HepG2 (cell line): ENCODE data around the gene MAFF. TPM values are rescaled to one million over a fixed set of nuclear protein-coding genes. Genes with fewer than 3 reads are reported as not detected.

Experiments used
- AGO2 ChIP-seq: fragments of 200-400 bp; formaldehyde crosslinking; optimal IDR thresholded peaks from 2 replicates; pipeline ENCODE3; 2017; ENCODE audit warnings: mild to moderate bottlenecking, low read depth, low read length, moderate library complexity
- KAT8 ChIP-seq: IDR thresholded peaks from 2 replicates; pipeline ENCODE4 v1.6.1; 2016; ENCODE audit warnings: missing genetic modification reagents, missing compliant biosample characterization
- KDM2A ChIP-seq: sonication (generic); formaldehyde crosslinking; IDR thresholded peaks from 2 replicates; pipeline ENCODE4 v1.4.0; 2020; ENCODE audit warnings: low read depth, missing genetic modification reagents, borderline replicate concordance
- MEIS2 ChIP-seq: sonication (generic); formaldehyde crosslinking; IDR thresholded peaks from 2 replicates; pipeline ENCODE4 v1.9.0; 2021; ENCODE audit warnings: mild to moderate bottlenecking, missing genetic modification reagents
- NRL ChIP-seq: sonication (generic); formaldehyde crosslinking; IDR thresholded peaks from 2 replicates; pipeline ENCODE4 v1.5.0; 2020; ENCODE audit warnings: missing genetic modification reagents, mild to moderate bottlenecking, moderate library complexity, borderline replicate concordance
- PAX8 ChIP-seq: sonication (generic); formaldehyde crosslinking; IDR thresholded peaks from 2 replicates; pipeline ENCODE4 v1.8.0; 2022; ENCODE audit warnings: mild to moderate bottlenecking, missing genetic modification reagents, borderline replicate concordance
- RBFOX2 ChIP-seq: fragments of 200-400 bp; formaldehyde crosslinking; IDR thresholded peaks from 2 replicates; pipeline ENCODE4 v1.6.1; 2017; ENCODE audit warnings: low read depth, mild to moderate bottlenecking, low read length
- SMC3 ChIP-seq: IDR thresholded peaks from 2 replicates; pipeline ENCODE4 v1.6.1; 2011; ENCODE audit warnings: low read length, improper control_type of control experiment
- YY1 ChIP-seq: IDR thresholded peaks from 2 replicates; pipeline ENCODE4 v1.6.1; 2011; ENCODE audit warnings: low read length, low read depth, moderate library complexity, mild to moderate bottlenecking; ENCODE audit not compliant: insufficient read depth, insufficient replicate concordance
- ZFP41 ChIP-seq: sonication (generic); formaldehyde crosslinking; IDR thresholded peaks from 2 replicates; pipeline ENCODE4 v1.4.0; 2020; ENCODE audit warnings: mild to moderate bottlenecking, missing genetic modification reagents, borderline replicate concordance
- ZNF33B ChIP-seq: sonication (generic); formaldehyde crosslinking; IDR thresholded peaks from 2 replicates; pipeline ENCODE4 v1.5.1; 2020; ENCODE audit warnings: mild to moderate bottlenecking, missing genetic modification reagents
- ZNF883 ChIP-seq: sonication (generic); formaldehyde crosslinking; IDR thresholded peaks from 2 replicates; pipeline ENCODE4 v1.5.1; 2020; ENCODE audit warnings: mild to moderate bottlenecking, missing genetic modification reagents; ENCODE audit errors: not compliant biosample characterization
- ZSCAN31 ChIP-seq: sonication (generic); formaldehyde crosslinking; IDR thresholded peaks from 2 replicates; pipeline ENCODE4 v1.5.0; 2020; ENCODE audit warnings: low read depth, mild to moderate bottlenecking, missing genetic modification reagents
- polyA plus RNA-seq, 8 experiments: library from polyadenylated mRNA; depleted of rRNA in 3 of 8; stranded (reverse) in 7 of 8; unstranded in 1 of 8; fragments of >200 nt; fragmentation: Illumina TruSeq in 4 of 8; extraction: Trizol in 4 of 8; gene quantifications; 2 replicates each; pipeline versions ENCODE4 v1.2.1 to v1.2.3, GENCODE V29; 2011 to 2016; ENCODE audit warnings: low read depth in 4 of 8, missing spikeins in 1 of 8, mixed read lengths in 1 of 8; ENCODE audit not compliant: insufficient read depth in 1 of 8
- total RNA-seq, 5 experiments: library from RNA; depleted of rRNA; stranded (reverse); fragments of >200 nt; fragmentation: Illumina TruSeq; extraction: Trizol; gene quantifications; 2 replicates each; pipeline ENCODE4 v1.2.3, GENCODE V29; 2016; ENCODE audit warnings: low read depth in 1 of 5
- TF ChIP-seq, protein P1 (sequence below): sonication (generic); formaldehyde crosslinking; IDR thresholded peaks from 2 replicates; pipeline ENCODE4 v1.5.0; 2020; ENCODE audit warnings: mild to moderate bottlenecking, missing genetic modification reagents
- TF ChIP-seq, protein P2 (sequence below): sonication (generic); formaldehyde crosslinking; IDR thresholded peaks from 2 replicates; pipeline ENCODE4 v1.9.0; 2021; ENCODE audit warnings: missing genetic modification reagents, borderline replicate concordance
- TF ChIP-seq, protein P3 (sequence below): sonication (generic); formaldehyde crosslinking; IDR thresholded peaks from 2 replicates; pipeline ENCODE4 v1.5.0; 2020; ENCODE audit warnings: mild to moderate bottlenecking, missing genetic modification reagents, borderline replicate concordance
- TF ChIP-seq, protein P4 (sequence below): sonication (generic); formaldehyde crosslinking; IDR thresholded peaks from 2 replicates; pipeline ENCODE4 v1.5.0; 2020; ENCODE audit warnings: missing genetic modification reagents, mild to moderate bottlenecking, borderline replicate concordance

The MAFF gene
- total and polyA plus RNA-seq, 2 of the 13 experiments (the other 11 are each of a cell fraction or from before 2014, with no cell fraction given): 5.4 to 14.3 TPM

DNA sequence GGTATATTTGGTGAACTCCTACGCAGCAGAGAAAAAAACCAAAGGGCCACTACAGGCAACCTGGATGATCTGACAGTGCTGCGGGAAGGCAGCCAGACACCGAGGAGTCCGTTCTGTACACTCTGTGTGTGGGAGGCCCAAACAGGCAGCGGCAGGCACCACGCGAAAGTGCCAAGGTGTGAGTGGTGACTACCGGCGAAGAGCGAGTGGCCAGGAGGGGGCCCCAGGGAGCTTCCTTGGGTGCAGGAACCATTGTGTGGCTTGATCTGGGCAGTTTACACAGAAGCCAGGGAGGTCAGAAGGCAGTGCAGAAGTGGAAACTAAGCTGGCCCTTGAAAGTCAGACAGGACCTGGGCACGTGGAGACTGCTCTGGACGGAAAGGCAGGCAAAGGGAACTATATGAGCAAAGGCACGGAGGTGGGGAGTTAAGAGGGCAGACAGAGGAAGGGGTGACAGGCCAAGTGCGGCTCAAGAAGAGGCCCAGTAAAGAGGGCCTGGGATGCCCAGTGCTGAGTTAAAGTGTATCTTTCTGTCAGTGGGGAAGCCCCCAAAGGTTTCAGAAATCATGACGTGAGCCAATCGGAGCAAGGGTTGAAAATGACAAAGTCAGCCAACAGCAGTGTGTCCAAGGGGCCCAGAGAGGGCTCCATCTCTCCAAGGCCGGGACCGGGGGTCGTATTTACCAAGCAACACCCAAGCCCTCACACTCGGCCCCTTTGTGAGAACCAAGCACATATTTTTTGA lies 60.4 kb downstream of the MAFF start (continued):
- TF ChIP-seq, protein P1, sequence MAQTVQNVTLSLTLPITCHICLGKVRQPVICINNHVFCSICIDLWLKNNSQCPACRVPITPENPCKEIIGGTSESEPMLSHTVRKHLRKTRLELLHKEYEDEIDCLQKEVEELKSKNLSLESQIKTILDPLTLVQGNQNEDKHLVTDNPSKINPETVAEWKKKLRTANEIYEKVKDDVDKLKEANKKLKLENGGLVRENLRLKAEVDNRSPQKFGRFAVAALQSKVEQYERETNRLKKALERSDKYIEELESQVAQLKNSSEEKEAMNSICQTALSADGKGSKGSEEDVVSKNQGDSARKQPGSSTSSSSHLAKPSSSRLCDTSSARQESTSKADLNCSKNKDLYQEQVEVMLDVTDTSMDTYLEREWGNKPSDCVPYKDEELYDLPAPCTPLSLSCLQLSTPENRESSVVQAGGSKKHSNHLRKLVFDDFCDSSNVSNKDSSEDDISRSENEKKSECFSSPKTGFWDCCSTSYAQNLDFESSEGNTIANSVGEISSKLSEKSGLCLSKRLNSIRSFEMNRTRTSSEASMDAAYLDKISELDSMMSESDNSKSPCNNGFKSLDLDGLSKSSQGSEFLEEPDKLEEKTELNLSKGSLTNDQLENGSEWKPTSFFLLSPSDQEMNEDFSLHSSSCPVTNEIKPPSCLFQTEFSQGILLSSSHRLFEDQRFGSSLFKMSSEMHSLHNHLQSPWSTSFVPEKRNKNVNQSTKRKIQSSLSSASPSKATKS (CRISPR knock-in tag): no peak
- no peak for TF ChIP-seq ZNF883 (CRISPR knock-in tag)
- TF ChIP-seq, protein P2, sequence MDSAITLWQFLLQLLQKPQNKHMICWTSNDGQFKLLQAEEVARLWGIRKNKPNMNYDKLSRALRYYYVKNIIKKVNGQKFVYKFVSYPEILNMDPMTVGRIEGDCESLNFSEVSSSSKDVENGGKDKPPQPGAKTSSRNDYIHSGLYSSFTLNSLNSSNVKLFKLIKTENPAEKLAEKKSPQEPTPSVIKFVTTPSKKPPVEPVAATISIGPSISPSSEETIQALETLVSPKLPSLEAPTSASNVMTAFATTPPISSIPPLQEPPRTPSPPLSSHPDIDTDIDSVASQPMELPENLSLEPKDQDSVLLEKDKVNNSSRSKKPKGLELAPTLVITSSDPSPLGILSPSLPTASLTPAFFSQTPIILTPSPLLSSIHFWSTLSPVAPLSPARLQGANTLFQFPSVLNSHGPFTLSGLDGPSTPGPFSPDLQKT: no peak
- no peak for TF ChIP-seq MEIS2 (CRISPR knock-in tag)
- peak; percentile 46 for TF ChIP-seq YY1
- TF ChIP-seq KAT8 (CRISPR knock-in tag): no peak
- TF ChIP-seq SMC3: peak; percentile 74
- TF ChIP-seq, protein P3, sequence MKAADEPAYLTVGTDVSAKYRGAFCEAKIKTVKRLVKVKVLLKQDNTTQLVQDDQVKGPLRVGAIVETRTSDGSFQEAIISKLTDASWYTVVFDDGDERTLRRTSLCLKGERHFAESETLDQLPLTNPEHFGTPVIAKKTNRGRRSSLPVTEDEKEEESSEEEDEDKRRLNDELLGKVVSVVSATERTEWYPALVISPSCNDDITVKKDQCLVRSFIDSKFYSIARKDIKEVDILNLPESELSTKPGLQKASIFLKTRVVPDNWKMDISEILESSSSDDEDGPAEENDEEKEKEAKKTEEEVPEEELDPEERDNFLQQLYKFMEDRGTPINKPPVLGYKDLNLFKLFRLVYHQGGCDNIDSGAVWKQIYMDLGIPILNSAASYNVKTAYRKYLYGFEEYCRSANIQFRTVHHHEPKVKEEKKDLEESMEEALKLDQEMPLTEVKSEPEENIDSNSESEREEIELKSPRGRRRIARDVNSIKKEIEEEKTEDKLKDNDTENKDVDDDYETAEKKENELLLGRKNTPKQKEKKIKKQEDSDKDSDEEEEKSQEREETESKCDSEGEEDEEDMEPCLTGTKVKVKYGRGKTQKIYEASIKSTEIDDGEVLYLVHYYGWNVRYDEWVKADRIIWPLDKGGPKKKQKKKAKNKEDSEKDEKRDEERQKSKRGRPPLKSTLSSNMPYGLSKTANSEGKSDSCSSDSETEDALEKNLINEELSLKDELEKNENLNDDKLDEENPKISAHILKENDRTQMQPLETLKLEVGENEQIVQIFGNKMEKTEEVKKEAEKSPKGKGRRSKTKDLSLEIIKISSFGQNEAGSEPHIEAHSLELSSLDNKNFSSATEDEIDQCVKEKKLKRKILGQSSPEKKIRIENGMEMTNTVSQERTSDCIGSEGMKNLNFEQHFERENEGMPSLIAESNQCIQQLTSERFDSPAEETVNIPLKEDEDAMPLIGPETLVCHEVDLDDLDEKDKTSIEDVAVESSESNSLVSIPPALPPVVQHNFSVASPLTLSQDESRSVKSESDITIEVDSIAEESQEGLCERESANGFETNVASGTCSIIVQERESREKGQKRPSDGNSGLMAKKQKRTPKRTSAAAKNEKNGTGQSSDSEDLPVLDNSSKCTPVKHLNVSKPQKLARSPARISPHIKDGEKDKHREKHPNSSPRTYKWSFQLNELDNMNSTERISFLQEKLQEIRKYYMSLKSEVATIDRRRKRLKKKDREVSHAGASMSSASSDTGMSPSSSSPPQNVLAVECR (CRISPR knock-in tag): peak; percentile 58; the same call in 1 of the 2 replicates
- TF ChIP-seq, protein P4, sequence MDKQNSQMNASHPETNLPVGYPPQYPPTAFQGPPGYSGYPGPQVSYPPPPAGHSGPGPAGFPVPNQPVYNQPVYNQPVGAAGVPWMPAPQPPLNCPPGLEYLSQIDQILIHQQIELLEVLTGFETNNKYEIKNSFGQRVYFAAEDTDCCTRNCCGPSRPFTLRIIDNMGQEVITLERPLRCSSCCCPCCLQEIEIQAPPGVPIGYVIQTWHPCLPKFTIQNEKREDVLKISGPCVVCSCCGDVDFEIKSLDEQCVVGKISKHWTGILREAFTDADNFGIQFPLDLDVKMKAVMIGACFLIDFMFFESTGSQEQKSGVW (CRISPR knock-in tag): no peak
- no peak for TF ChIP-seq AGO2
- no peak for TF ChIP-seq ZFP41
- TF ChIP-seq ZNF33B (CRISPR knock-in tag): no peak
- TF ChIP-seq RBFOX2: no peak
- no peak for TF ChIP-seq PAX8 (CRISPR knock-in tag)
- peak; percentile 65; the same call in 1 of the 2 replicates for TF ChIP-seq KDM2A
- no peak for TF ChIP-seq NRL (CRISPR knock-in tag)
- TF ChIP-seq ZSCAN31 (CRISPR knock-in tag): no peak
